Measurements from ENCODE around the gene TRAPPC1.

TRAPPC1 gene

DNA sequence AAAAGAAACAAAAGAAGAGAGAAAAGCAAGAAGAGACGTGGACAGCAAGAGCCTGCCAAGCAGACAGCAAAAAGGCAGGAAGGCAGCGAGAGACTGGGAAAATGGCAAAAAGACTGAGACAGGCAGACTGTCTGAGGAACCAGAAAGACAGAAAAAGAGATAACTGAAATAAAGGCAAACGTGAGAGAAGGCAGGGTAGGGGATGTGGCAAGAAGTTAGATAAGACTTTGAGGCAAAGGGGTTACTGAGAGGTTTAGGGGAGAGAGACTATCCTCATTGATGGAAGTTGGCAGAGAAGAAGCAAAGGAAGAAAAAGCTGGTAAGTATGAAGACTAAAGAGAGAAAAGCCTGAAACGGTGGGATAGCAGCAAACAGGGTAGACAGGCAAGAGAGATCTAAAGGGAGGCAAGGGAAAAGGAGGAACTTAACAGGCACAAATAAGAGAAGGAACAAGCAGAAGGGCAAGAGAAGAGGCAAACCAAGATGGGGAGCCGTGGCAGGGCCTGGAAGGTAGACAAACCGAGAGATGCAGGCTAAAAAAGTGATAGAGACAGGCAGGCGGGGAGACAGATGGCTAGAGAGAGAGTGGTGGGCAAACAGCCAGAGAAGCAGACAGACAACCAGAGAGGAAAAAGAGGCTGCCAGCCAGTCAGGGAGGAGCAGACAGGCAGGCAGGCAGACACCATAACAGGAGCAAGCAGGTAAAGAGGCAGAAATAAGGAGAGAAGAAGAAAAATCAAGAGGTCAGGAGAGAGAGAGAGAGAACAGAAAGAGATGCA lies 50.3 kb downstream of the TRAPPC1 start:
- DNase-seq (ENCODE audit: extremely low read depth in 1 of 2, low read depth in 1 of 2) = no peak

Data from activated CD8-positive, alpha-beta memory T cell treated with anti-CD3 and anti-CD28 coated beads for 1 hour (primary cell).